HFFc6 (cell line): Measurements from ENCODE around the gene GABBR2. TPM values are rescaled to one million over a fixed set of nuclear protein-coding genes. Genes with fewer than 3 reads are reported as not detected.

Experiments
- DNase-seq: peaks from one replicate; pipeline ENCODE4 v3.0.0-alpha.2; 2018
- H3K27ac Mint-ChIP-seq: 2 replicates; pipeline ENCODE4 v1.8.0; 2020; ENCODE audit warnings: mild to moderate bottlenecking, mixed read lengths
- H3K27me3 Mint-ChIP-seq: 2 replicates; pipeline ENCODE4 v1.8.0; 2021; ENCODE audit warnings: mild to moderate bottlenecking, moderate library complexity, mixed read lengths; ENCODE audit not compliant: insufficient read depth
- H3K36me3 Mint-ChIP-seq: 2 replicates; pipeline ENCODE4 v1.8.0; 2021; ENCODE audit warnings: low read depth, mixed read lengths
- H3K4me1 Mint-ChIP-seq: 2 replicates; pipeline ENCODE4 v1.8.0; 2020; ENCODE audit warnings: low read depth, mixed read lengths
- H3K4me3 Mint-ChIP-seq: 2 replicates; pipeline ENCODE4 v1.8.0; 2020; ENCODE audit warnings: mild to moderate bottlenecking, moderate library complexity, mixed read lengths
- H3K9me3 Mint-ChIP-seq: 2 replicates; pipeline ENCODE4 v1.8.0; 2020; ENCODE audit warnings: mild to moderate bottlenecking, mixed read lengths
- CTCF ChIP-seq: fragments of 200-600 bp; sonication (generic); IDR thresholded peaks from 2 replicates; pipeline ENCODE4 v1.5.0; 2021; ENCODE audit warnings: antibody characterized with exemption, mild to moderate bottlenecking
- long read RNA-seq: library from polyadenylated mRNA; unstranded; transcript quantifications from one replicate; pipeline ENCODE4 v2.0.0, GENCODE V29; 2019
- total RNA-seq, 6 experiments: library from RNA; stranded (reverse); fragmentation: NEBNext Ultra II Directional; extraction: Animal tissue kit (Norgen Biotek cat#: 25700); gene quantifications; 2 replicates in 1 of 6; 3 replicates in 5 of 6; pipeline ENCODE4 v1.2.3, GENCODE V29; 2021

The GABBR2 gene
- total RNA-seq, result 1 to 10 TPM; 3.1 to 9.3 (median 7.6) TPM
- long read RNA-seq, partial matches to known transcripts, result 0 of 1 reads
- long read RNA-seq, other reads (novel, unspliced or antisense), result 1 of 1 reads

GRCh38 chr9:98708933-98709911, at the start of gene GABBR2:
Gene GABBR2, minus strand, starts transcription at chr9:98708935. Its CDS starts 198 bp downstream, at chr9:98708737.
- no peak for DNase-seq
- no peaks in the 10 kb centered on the region for H3K9me3 Mint-ChIP-seq
- H3K27ac Mint-ChIP-seq, result no peak within 1 kb of the TSS
- H3K4me1 Mint-ChIP-seq, result peaks cover 12% of the 10 kb centered on the region
- peaks cover 29% of the 10 kb centered on the region for H3K27me3 Mint-ChIP-seq
- H3K36me3 Mint-ChIP-seq, result no peaks in the 10 kb centered on the region
- TF ChIP-seq CTCF, result no peak
- peak within 1 kb of the TSS; percentile 75 for H3K4me3 Mint-ChIP-seq

DNA sequence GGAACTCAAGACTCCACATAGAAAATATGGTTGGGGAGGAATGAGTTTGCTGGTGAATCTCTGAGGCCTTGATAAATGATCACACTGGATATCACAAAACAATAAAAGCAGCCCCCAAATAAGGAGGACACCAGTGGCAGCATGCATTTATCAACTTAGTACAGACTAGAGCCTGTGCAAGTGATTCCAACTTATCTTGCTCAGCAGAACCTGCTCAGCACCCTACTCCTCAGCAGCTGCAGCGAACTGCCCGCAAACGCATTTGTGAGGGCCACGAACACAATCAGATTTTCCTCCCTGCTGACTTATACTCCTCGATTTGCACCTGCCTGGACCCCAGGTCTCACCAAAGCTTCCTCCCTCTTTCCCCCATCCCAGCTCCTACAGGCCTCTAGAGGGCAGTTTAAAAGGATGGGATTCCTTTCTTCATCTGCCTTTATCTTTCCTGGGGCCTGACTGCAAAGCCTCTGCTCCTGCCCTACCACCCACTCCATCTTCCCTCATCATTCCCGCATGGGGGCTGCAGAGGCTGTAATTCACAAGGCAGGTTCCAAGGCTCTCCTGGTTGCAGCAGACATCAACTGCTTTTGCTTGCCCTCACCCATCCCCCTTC, 46.4 kb upstream of the GABBR2 start:
- H3K4me1 Mint-ChIP-seq, result no peaks in the 10 kb centered on the region
- DNase-seq, result no peak
- no peak for TF ChIP-seq CTCF
- H3K27me3 Mint-ChIP-seq, result peaks cover 1% of the 10 kb centered on the region
- H3K9me3 Mint-ChIP-seq, result peaks cover 11% of the 10 kb centered on the region
- H3K36me3 Mint-ChIP-seq, result peaks cover 39% of the 10 kb centered on the region
- no peak overlapping the region for H3K4me3 Mint-ChIP-seq
- no peak overlapping the region for H3K27ac Mint-ChIP-seq

GRCh38 chr9:98751210-98751609, 42.5 kb upstream of the GABBR2 start:
- TF ChIP-seq CTCF, result no peak
- peaks cover 33% of the 10 kb centered on the region for H3K36me3 Mint-ChIP-seq

DNA sequence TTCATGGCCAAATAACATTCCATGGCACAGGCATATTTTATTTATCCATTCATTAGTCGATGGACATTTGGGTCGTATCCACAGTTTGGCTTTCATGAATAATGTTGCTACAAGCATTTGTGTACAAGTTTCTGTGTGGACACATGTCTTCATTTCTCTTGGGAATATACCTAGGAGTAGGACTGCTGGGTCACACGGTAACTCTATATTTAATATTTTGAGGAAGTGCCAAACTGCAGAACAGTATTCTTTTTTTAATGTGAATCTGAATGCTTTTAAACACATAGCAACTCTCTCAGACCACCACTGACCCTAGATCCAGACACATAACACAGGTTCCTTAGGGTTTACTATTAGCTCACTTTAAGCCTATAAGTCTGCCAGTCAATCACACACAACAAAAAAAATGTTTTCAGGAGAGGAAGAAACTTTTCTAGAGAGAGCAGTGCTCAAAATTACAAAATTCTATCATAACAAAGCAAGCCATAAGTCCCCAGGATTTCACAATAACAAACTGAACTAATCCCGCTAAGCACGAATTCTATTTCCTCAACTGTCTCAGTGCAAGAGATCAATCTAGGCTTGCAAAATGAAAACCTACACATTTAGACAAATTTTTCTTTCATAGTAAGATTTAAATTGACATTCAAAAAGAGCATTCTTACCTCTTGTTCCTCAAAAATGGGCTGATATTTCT, 41.8 kb upstream of the GABBR2 start:
- peaks cover 28% of the 10 kb centered on the region for H3K36me3 Mint-ChIP-seq
- H3K27me3 Mint-ChIP-seq, result no peaks in the 10 kb centered on the region; the same call in 1 of the 2 replicates
- H3K4me1 Mint-ChIP-seq, result no peaks in the 10 kb centered on the region
- H3K27ac Mint-ChIP-seq, result no peak overlapping the region
- DNase-seq, result no peak
- TF ChIP-seq CTCF, result no peak
- H3K9me3 Mint-ChIP-seq, result no peaks in the 10 kb centered on the region
- H3K4me3 Mint-ChIP-seq, result no peak overlapping the region

More at GRCh38 chr9:98751210-98751609, 42.5 kb upstream of the GABBR2 start:
- H3K4me3 Mint-ChIP-seq, result no peak overlapping the region
- H3K27ac Mint-ChIP-seq, result no peak overlapping the region
- H3K27me3 Mint-ChIP-seq, result no peaks in the 10 kb centered on the region; the same call in 1 of the 2 replicates
- H3K9me3 Mint-ChIP-seq, result no peaks in the 10 kb centered on the region
- no peak for DNase-seq
- H3K4me1 Mint-ChIP-seq, result no peaks in the 10 kb centered on the region

DNA sequence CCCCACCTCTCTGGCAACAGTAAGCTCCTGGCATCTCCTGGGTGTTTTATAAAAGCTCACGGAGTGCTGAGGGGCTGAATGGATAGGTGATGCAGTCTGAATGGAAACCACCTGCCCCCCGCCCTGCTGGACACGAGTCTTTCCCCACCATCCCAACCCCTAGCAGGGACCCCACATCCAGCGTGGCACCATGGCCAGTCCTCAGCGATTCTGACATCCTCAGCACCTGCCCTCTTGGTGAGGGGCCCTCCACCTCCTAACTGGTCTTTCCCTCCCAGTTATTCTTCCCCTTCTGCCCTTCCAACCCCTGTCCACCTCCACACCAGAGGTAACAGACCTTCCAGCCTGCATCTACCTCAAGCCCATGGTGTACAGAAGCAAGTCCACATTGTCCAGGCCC, 38.7 kb upstream of the GABBR2 start:
- Mint-ChIP-seq H3K4me3 (no peak overlapping the region), H3K36me3 (peaks cover 29% of the 10 kb centered on the region)

More for the DNA sequence above, 38.7 kb upstream of the GABBR2 start:
- DNase-seq, result no peak
- Mint-ChIP-seq H3K27ac (no peak overlapping the region), H3K4me1 (peaks cover 14% of the 10 kb centered on the region), H3K27me3 (no peaks in the 10 kb centered on the region; the same call in none of the 2 replicates), H3K9me3 (no peaks in the 10 kb centered on the region)
- no peak for TF ChIP-seq CTCF
